Fibroblast of the aortic adventitia (primary cell): ENCODE results near the gene LFNG. TPM values are rescaled to one million over a fixed set of nuclear protein-coding genes. Genes with fewer than 3 reads are reported as not detected.

Experiments
- DNase-seq: peaks from one replicate; pipeline ENCODE4 v3.0.0-alpha.2; 2010; ENCODE audit warnings: low read depth
- H3K4me3 ChIP-seq: 2 replicates; pipeline ENCODE4 v1.5.1; 2011; ENCODE audit warnings: low read depth, mild to moderate bottlenecking, control low read depth, low read length, moderate library complexity
- total RNA-seq: library from RNA; depleted of rRNA; stranded (reverse); fragments of >200 nt; gene quantifications from 2 replicates; pipeline ENCODE4 v1.2.3, GENCODE V29; 2012; ENCODE audit warnings: low replicate concordance
- TF ChIP-seq, protein P1 (sequence below): IDR thresholded peaks from 2 replicates; pipeline ENCODE4 v1.5.1; 2011; ENCODE audit warnings: mild to moderate bottlenecking, low read length, control low read depth, inconsistent platforms; ENCODE audit not compliant: insufficient read depth

LFNG gene
- total RNA-seq, 1 donor = 0.72 TPM

DNA sequence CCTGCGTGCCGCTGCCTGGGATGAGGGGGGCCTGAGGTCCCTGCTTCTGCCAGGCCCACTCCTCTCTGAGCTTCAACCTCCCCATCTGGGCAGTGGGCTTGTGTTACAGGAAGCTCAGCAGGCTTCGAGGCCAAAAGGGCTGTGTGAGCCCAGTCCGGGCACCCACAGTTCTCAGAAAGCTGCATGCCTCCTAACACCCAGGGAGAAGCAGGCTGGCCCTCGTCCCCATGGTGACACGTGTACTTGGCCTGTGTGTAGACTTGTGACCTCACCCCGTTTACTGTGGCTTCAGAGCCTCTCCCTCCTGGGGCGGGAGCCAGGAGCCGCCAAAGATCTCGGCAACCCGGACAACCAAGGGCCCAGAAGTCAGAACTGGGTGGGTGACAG, 41.2 kb upstream of the LFNG start:
- TF ChIP-seq, protein P1, sequence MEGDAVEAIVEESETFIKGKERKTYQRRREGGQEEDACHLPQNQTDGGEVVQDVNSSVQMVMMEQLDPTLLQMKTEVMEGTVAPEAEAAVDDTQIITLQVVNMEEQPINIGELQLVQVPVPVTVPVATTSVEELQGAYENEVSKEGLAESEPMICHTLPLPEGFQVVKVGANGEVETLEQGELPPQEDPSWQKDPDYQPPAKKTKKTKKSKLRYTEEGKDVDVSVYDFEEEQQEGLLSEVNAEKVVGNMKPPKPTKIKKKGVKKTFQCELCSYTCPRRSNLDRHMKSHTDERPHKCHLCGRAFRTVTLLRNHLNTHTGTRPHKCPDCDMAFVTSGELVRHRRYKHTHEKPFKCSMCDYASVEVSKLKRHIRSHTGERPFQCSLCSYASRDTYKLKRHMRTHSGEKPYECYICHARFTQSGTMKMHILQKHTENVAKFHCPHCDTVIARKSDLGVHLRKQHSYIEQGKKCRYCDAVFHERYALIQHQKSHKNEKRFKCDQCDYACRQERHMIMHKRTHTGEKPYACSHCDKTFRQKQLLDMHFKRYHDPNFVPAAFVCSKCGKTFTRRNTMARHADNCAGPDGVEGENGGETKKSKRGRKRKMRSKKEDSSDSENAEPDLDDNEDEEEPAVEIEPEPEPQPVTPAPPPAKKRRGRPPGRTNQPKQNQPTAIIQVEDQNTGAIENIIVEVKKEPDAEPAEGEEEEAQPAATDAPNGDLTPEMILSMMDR = no peak
- DNase-seq = peak; percentile 66

DNA sequence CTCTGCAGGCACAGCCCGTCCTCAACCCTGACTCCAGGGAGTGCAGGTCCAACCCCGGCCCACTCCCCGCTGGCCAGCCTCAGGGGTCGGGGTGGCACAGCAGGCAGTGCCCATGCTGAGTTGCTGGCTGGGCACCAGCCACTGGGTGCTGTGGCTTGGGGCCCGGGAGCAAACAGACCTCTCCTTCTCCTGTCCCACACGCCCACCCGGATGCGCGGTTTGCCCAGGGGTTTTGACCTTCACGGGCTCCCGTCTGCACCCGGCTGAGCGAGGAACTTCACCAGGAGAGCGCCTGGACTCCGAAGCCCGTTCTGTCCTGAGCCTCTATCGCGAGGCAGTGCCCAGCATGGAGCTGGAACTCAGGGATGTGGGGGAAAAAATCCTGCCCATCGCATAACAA, 40.8 kb upstream of the LFNG start:
- DNase-seq = no peak
- TF ChIP-seq, protein P1 = no peak
- no peak overlapping the region for H3K4me3 ChIP-seq

More for the DNA sequence above, 41.2 kb upstream of the LFNG start:
- H3K4me3 ChIP-seq = no peak overlapping the region

DNA sequence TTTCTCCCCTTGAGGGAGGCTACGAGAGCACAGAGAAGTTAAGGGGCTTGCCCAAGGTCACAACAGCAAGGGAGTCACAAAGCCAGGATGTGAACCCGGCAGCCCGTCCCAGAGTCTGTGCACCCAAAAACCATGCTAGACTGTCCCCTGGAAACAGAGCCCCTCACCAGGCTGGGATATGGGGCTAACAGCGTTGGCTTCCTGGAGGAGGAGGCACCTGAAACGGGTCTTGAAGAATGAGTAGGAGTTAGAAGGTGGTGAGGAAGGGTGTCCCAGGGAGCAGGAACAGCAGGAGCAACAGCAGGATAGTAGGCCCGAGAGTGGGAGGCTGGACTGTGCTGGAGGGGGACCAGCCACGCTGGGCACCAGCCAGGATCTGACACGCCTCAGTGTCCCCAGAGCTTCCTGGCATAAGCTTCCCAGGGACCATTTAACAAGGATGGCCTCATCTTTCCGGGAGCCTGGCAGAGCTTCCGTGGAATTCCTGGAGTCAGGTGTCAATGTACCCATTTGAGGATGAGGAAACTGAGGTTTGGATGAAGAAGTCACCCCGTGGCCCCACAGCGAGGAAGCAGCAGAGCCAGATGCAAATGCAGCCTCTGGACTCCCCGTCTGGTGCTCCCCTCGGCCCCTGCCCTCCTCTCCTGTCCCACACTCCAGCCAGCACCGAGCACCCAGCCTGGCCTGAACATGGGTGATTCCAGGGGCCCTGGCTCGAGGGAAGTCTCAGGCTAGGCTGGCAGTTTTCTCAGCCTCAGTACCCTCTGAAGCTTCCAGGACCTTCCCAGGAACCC, 40.1 kb upstream of the LFNG start:
- H3K4me3 ChIP-seq = no peak overlapping the region
- DNase-seq = no peak
- TF ChIP-seq, protein P1 = no peak

DNA sequence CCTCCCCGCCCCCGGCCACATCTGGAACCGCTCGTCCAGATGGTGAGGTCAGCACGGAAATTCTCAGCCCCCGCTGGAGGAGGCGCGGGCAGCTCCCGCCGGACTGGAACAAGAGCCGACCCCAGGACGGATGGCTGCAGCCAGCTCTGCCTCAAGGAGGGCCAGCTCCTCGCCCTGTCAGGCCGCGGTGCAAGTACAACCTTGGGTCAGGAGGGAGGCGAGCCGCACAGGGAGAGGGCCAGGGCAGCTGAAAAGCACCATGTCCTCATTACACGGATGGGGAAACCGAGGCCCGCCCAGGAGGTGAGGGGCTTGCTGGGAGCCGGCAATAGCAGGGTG, 39.5 kb upstream of the LFNG start:
- H3K4me3 ChIP-seq = no peak overlapping the region
- TF ChIP-seq, protein P1 = no peak
- no peak for DNase-seq

DNA sequence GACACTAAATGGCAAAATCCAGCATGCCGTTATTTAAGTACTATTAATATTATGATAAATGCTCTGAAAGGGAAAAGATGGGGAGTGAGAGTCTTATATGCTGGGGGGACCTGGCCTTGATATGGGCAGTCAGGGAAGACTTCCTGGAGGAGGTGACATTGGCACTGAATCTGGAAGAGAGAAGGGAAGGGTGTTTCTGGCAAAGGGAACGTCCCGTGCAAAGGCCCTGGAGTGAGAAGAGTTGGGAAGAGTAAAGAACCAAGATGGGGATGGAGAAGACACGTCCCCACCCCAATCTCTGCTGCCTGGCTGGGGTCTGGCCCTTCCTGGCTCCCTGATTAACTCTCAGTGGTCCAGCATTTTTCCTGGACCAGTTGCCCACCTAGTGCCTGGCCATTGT, 38.4 kb upstream of the LFNG start:
- TF ChIP-seq, protein P1 = no peak
- H3K4me3 ChIP-seq = no peak overlapping the region
- DNase-seq = no peak

DNA sequence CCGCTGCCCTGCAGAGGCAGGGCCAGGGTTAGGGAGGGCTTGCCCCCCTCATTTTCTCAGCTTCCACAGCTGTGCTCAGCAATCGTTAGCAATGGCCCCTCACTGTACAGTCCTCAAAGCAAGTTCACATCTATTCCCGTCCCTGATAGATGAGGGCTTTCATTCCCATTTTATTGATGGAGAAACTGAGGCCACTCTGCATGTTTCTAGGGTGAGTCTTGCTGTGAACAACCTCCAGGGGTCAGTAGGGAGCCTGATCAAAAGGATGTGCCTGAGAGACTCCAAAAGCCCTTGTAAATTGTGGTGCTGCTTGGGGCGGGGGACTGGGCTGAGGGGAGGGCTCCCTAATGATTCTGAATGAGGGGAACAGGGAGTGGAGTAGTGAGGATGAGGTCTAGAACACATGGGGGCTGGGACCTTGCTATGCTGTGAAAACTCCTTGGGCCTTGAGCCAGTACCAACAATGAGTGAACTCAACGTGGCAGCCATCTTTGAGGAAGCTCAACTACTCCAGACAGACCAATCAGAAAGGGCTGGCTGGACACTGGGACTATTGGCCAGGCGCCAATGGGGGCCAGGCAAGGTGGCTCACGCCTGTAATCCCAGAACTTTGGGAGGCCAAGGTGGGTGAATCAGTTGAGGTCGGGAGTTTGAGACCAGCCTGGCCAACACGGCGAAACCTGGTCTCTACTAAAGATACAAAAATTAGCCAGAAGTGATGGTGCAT, 36.7 kb upstream of the LFNG start:
- no peak overlapping the region for H3K4me3 ChIP-seq
- no peak for DNase-seq
- TF ChIP-seq, protein P1 = no peak
